ES-I3 (cell line): Measurements from ENCODE around the gene DUSP6.
A peak's percentile ranks its signal among the peaks of the same experiment; 100 is the strongest.

ENCODE experiments used
- H3K36me3 ChIP-seq: 2 replicates; pipeline ENCODE4 v1.6.1; 2013; ENCODE audit warnings: mild to moderate bottlenecking, low read length, control low read depth, moderate library complexity; ENCODE audit not compliant: insufficient read depth
- H3K4me1 ChIP-seq: 2 replicates; pipeline ENCODE4 v1.6.1; 2013; ENCODE audit warnings: mild to moderate bottlenecking, control low read depth, low read length; ENCODE audit not compliant: insufficient read depth
- H3K9ac ChIP-seq: 2 replicates; pipeline ENCODE4 v1.6.1; 2013; ENCODE audit warnings: low read depth, mild to moderate bottlenecking, low read length, moderate library complexity
- H3K9me3 ChIP-seq: 2 replicates; pipeline ENCODE4 v1.6.1; 2013; ENCODE audit warnings: mild to moderate bottlenecking, low read length, moderate library complexity; ENCODE audit not compliant: control insufficient read depth, insufficient read depth

Gene DUSP6

GRCh38 chr12:89351489-89352241, 636 bp downstream of the DUSP6 start:
- peaks cover 34% of the 10 kb centered on the region for H3K4me1 ChIP-seq
- peak overlapping the region; percentile 76 for H3K9ac ChIP-seq
- no peaks in the 10 kb centered on the region for H3K9me3 ChIP-seq
- peaks cover 9% of the 10 kb centered on the region; the same call in 1 of the 2 replicates for H3K36me3 ChIP-seq

GRCh38 chr12:89350630-89351488, 1.4 kb downstream of the DUSP6 start:
- Histone ChIP-seq H3K36me3 (peaks cover 9% of the 10 kb centered on the region; the same call in 1 of the 2 replicates), H3K4me1 (peaks cover 36% of the 10 kb centered on the region), H3K9me3 (no peaks in the 10 kb centered on the region), H3K9ac (peak overlapping the region; percentile 76)

GRCh38 chr12:89350260-89350629, 2.1 kb downstream of the DUSP6 start:
- Histone ChIP-seq H3K4me1 (peaks cover 34% of the 10 kb centered on the region), H3K9ac (peak overlapping the region; percentile 76), H3K9me3 (no peaks in the 10 kb centered on the region), H3K36me3 (peaks cover 9% of the 10 kb centered on the region; the same call in 1 of the 2 replicates)

- Histone ChIP-seq H3K4me1 (peaks cover 37% of the 10 kb centered on the region), H3K36me3 (peaks cover 9% of the 10 kb centered on the region; the same call in 1 of the 2 replicates), H3K9ac (peak overlapping the region; percentile 76; the same call in 1 of the 2 replicates), H3K9me3 (no peaks in the 10 kb centered on the region)
Observed at GRCh38 chr12:89349814-89350213, 2.5 kb downstream of the DUSP6 start.

GRCh38 chr12:89348894-89349699, 3.2 kb downstream of the DUSP6 start:
- Histone ChIP-seq H3K9me3 (no peaks in the 10 kb centered on the region), H3K4me1 (peaks cover 37% of the 10 kb centered on the region), H3K9ac (peak overlapping the region; percentile 76)

GRCh38 chr12:89347325-89347829, 4.9 kb downstream of the DUSP6 start:
- Histone ChIP-seq H3K36me3 (peaks cover 9% of the 10 kb centered on the region; the same call in 1 of the 2 replicates), H3K9ac (no peak overlapping the region), H3K9me3 (no peaks in the 10 kb centered on the region), H3K4me1 (peaks cover 37% of the 10 kb centered on the region)

More at GRCh38 chr12:89348894-89349699, 3.2 kb downstream of the DUSP6 start:
- H3K36me3 ChIP-seq, result peaks cover 9% of the 10 kb centered on the region; the same call in 1 of the 2 replicates

GRCh38 chr12:89346741-89347324, 5.5 kb downstream of the DUSP6 start:
- Histone ChIP-seq H3K9ac (no peak overlapping the region), H3K9me3 (no peaks in the 10 kb centered on the region), H3K4me1 (peaks cover 37% of the 10 kb centered on the region), H3K36me3 (peaks cover 9% of the 10 kb centered on the region; the same call in 1 of the 2 replicates)

GRCh38 chr12:89345830-89346740, 6.2 kb downstream of the DUSP6 start:
- Histone ChIP-seq H3K9ac (no peak overlapping the region; the same call in 1 of the 2 replicates), H3K4me1 (peaks cover 37% of the 10 kb centered on the region)

GRCh38 chr12:89345376-89345775, 6.9 kb downstream of the DUSP6 start:
- Histone ChIP-seq H3K4me1 (peaks cover 37% of the 10 kb centered on the region), H3K9me3 (no peaks in the 10 kb centered on the region), H3K9ac (no peak overlapping the region), H3K36me3 (peaks cover 9% of the 10 kb centered on the region; the same call in 1 of the 2 replicates)

More at GRCh38 chr12:89345830-89346740, 6.2 kb downstream of the DUSP6 start:
- Histone ChIP-seq H3K36me3 (peaks cover 9% of the 10 kb centered on the region; the same call in 1 of the 2 replicates), H3K9me3 (no peaks in the 10 kb centered on the region)

GRCh38 chr12:89344862-89345202, 7.5 kb downstream of the DUSP6 start:
- Histone ChIP-seq H3K9ac (no peak overlapping the region), H3K9me3 (no peaks in the 10 kb centered on the region), H3K4me1 (peaks cover 37% of the 10 kb centered on the region), H3K36me3 (peaks cover 9% of the 10 kb centered on the region; the same call in 1 of the 2 replicates)

GRCh38 chr12:89344043-89344861, 8.0 kb downstream of the DUSP6 start:
- peaks cover 6% of the 10 kb centered on the region; the same call in 1 of the 2 replicates for H3K36me3 ChIP-seq
- peaks cover 35% of the 10 kb centered on the region for H3K4me1 ChIP-seq
- H3K9ac ChIP-seq, result no peak overlapping the region

GRCh38 chr12:89343127-89343526, 9.2 kb downstream of the DUSP6 start:
- Histone ChIP-seq H3K4me1 (peaks cover 26% of the 10 kb centered on the region), H3K36me3 (no peaks in the 10 kb centered on the region), H3K9me3 (no peaks in the 10 kb centered on the region), H3K9ac (no peak overlapping the region)

More at GRCh38 chr12:89344043-89344861, 8.0 kb downstream of the DUSP6 start:
- H3K9me3 ChIP-seq, result no peaks in the 10 kb centered on the region
